GM18498 (cell line): Measurements from ENCODE around the gene CYFIP2.

ENCODE experiments used
- ATAC-seq: cut with Tn5 transposase; IDR thresholded peaks from one replicate; pipeline ENCODE4 v1.9.1; 2021; ENCODE audit warnings: mild to moderate bottlenecking, moderate library complexity; ENCODE audit not compliant: unreplicated experiment

Gene CYFIP2

GRCh38 chr5:157285310-157286035 lies 19.6 kb downstream of the CYFIP2 start:
- ATAC-seq, result no peak

- ATAC-seq, result no peak
Observed at GRCh38 chr5:157286761-157287211, 20.9 kb downstream of the CYFIP2 start.

DNA sequence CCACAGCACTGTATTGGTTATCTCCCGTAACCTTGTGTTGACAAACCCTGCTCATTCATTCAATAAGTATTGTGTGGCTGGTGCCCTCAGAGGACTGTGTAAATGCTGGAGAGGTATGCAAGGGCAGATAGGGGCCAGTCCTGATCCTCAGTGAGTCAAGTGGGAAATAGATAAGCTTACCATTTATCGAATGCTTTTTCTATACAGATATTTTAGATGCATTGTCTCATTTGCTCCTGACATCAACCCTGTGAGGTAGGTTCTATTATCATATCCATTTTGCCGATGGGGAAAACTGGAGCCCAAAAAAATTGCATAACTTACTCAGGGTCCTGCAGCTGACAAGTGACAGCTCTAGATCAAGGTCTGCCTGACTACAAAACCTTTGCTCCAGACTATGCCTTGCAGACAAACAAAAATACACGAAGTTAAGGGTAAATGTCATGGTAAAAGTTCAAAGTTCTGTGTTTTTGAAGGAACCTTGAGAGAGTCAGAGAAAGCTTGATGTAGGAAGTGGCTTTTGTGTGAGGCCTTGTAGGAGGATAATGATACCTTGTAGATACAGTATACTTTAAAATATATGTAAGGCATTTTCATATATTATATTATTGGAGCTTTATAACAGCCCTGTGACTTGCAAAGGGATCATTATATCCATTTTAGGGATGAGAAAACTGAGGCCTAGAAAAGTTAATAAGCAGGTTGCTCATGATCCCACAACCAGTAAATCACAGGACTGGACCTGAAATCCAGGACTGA lies 22.7 kb downstream of the CYFIP2 start:
- ATAC-seq, result no peak

GRCh38 chr5:157289164-157289819 lies 23.4 kb downstream of the CYFIP2 start:
- ATAC-seq, result no peak

DNA sequence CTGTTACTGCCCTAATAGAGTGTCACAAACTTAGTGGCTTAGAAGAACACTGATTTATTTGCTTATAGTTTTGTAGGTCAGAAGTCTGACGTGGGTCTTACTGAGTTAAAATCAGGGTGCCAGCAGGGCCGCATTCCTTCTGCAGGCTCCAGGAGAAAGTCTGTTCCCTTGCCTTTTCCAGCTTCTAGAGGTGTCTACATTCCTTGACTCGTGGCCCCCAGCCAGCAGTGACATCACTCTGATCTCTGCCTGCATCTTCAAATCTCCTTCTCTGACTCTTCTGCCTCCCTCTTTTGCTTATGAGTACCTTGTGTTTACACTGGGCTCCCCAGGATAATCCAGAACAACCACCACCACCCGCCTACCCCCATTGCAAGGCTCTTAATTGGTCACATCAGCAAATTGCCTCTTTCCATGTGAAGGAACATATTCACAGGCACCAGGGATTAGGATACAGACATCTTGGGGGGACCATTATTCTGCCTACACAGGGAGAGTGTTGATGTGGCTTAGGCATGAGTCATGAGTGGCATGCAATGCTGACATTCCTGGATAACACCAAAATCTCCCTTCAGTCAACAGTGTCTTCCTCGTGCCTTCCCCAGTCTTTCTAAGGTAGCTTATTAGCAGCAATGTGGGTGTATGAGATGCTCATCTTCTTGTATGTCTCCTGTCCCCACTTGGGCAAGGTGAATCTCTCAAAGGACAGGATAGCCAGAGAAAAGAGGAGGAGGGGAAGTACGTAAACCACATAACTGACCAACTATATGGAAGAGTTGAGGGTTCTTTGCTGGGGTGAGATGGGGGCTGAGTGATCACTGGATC lies 24.4 kb downstream of the CYFIP2 start:
- ATAC-seq, result no peak

DNA sequence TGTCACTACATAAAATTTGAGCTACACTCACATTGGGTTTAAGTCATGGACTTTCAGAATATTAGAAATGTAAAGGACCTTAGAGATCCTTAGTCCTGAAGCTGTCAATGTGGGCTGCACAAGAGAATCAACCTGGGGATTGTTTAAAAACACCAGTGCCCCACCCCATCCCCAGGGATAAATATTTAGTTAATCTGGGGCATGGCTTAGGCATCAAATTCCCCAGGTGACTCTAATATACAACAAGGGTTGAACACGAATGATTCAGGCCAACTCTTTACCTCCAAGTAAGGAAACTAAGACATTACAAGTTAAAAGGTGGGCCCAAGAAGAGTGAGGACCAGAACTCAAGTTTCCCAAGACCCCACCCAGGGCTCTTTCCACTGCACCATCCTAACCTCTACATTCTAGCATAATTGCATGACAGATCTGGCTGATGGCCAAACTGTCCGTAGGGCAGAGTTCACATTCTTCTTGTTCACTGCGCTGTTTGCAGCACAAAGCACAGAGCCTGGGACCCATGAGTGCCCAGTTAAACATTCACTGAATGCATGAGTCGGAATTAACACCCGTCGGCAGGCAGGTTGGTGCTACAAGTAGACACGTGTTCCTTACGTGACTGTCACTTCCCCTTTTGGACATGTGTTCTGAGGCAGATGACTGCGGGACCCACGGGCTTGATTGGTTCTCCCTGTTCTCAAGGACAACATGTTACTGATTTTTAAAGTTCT lies 25.2 kb downstream of the CYFIP2 start:
- peak; percentile 96 for ATAC-seq

DNA sequence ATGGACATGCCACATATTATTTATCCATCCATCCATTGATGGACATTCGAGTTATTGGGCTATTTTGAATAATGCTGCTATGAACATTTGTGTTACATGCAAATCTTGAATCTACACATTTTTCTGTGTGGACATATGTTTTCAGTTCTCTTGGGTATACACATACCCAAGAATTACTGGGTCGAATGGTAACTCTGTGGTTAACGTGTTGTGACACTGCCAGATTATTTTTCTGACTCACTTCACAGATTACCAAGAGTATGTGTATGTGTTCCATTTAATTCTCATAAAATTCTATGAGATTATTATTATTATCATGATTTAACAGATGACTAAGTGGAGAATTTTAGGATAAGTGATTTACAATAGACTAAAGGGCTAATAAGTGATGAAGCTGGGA lies 26.7 kb downstream of the CYFIP2 start:
- ATAC-seq, result no peak

GRCh38 chr5:157294407-157295091 lies 28.6 kb downstream of the CYFIP2 start:
- ATAC-seq, result no peak

- no peak for ATAC-seq
Observed at GRCh38 chr5:157295247-157295646, 29.3 kb downstream of the CYFIP2 start.

DNA sequence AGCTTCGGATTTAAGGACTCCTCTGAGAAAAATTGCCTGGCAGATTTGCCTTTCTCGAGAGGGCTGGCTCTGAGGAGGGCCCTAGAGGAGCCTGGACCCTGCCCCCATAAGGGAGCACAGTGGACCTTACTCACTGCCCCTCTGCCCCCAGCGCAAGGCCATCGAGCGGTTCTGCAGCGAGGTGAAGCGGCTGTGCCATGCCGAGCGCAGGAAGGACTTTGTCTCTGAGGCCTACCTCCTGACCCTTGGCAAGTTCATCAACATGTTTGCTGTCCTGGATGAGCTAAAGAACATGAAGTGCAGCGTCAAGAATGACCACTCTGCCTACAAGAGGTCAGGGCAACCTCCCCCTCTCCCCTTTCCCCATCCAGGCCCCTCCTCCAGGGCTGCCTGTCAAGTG lies 34.6 kb downstream of the CYFIP2 start:
- no peak for ATAC-seq

GRCh38 chr5:157301066-157301465 lies 35.1 kb downstream of the CYFIP2 start:
- no peak for ATAC-seq

GRCh38 chr5:157303023-157303422 lies 37.1 kb downstream of the CYFIP2 start:
- no peak for ATAC-seq

DNA sequence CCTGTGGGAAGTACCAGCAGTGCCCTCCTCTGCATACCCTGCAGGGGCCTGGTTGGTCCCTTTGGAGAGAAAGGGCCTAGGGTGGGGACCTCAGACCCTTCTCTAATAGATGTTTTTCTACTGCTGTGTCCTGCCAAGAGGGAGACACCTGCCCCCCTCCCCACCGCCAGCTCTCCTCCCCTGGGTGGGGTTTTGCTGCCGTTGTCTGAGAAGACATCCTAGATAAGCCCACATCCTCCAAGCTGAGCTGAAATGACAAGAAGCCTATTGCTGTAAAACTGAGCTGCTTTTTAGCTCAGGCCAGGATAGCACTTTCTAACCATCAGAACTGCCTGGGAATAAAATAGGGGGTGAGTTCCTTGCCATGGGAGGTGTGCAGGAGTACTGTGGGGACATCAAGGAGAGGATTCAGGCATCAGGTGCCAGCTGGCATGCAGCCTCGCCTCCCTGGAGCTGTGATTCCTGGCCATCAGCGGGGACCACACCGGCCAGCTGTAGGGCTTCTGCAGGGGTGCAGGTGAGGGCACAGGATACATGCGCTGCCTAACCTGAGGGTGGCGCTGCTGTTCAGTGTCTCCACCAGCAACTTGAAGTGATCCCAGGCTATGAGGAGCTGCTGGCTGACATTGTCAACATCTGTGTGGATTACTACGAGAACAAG lies 37.9 kb downstream of the CYFIP2 start:
- ATAC-seq, result no peak

DNA sequence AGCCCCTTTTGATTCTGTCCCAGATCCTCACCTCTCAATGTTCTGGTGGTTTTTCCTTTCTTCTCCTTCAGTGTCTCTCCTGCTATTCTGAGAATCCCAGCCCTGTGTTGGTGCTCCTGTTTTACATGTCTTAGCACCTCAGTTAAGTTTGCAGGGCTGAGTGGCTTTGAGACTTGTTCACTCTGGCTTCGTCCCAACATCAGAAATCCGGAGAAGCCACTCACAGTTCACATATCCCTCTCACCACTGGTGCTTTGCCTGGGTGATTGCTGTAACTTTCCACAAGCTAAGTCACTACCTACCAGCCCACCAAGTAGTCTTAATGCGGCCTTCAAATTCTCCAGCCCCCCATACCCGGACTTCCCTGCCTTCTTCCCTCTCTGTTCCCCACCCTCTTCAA lies 40.2 kb downstream of the CYFIP2 start:
- ATAC-seq, result no peak

- no peak for ATAC-seq
Observed at GRCh38 chr5:157306692-157307471, 41.0 kb downstream of the CYFIP2 start.

DNA sequence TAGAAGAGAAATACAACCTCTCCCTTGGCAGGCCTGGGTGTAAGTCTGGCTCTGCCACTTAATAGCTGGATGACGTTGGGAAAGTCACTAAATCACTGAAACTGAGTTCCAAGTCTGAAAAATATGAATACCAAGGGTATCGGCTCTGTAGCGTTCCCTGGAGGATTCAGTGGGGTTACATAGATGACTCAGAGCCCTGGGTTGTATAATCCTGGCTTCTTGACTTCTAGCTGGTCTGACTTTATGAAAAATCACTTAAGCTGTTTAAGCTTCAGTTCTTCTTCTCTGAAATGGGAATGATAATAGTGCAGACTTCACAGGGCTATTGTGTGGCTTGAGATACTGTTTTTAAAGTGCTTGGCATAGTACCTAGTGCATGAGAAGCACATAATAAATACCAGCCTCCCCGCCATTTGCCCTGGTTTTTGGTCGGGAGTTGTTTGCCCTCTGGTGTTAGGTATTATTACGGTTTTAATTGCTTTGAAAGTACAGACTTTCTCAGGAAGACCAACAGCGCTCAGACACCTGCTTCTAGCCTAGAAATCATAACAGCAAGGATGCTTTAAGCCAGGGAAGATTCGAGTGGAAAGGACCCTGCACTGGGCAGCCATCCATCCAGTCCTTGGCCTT lies 43.0 kb downstream of the CYFIP2 start:
- no peak for ATAC-seq

- no peak for ATAC-seq
Observed at GRCh38 chr5:157309796-157310195, 43.9 kb downstream of the CYFIP2 start.

- no peak for ATAC-seq
Observed at GRCh38 chr5:157311595-157311994, 45.7 kb downstream of the CYFIP2 start.
